T-cell (primary cell): ENCODE data around the gene FAM162B. TPM values are rescaled to one million over a fixed set of nuclear protein-coding genes. Genes with fewer than 3 reads are reported as not detected.
A peak's percentile ranks its signal among the peaks of the same experiment; 100 is the strongest.

ENCODE experiments used
- ATAC-seq, 4 experiments: fragments of 200-7000 bp in 3 of 4; fragments of 150-1000 bp in 1 of 4; cut with Tn5 transposase; replicated peaks in 1 of 4; 1 replicate in 3 of 4; 2 replicates in 1 of 4; pipeline ENCODE4 v1.10.0; 2021; ENCODE audit warnings: moderate library complexity in 3 of 4, mild to moderate bottlenecking in 2 of 4, moderate number of reproducible peaks in 1 of 4
- CTCF ChIA-PET, 2 donors: fragments of 300-600 bp; sonication (Branson Sonifier 250); formaldehyde crosslinking; loops; one replicate each; lab custom pipeline; 2022; ENCODE audit warnings: antibody characterized with exemption in 2 of 2; lab: Charles Lee
- POLR2A ChIA-PET, 2 donors: fragments of 300-600 bp; sonication (Branson Sonifier 250); formaldehyde crosslinking; loops; one replicate each; lab custom pipeline; 2022; ENCODE audit warnings: antibody characterized with exemption in 2 of 2; lab: Charles Lee
- DNase-seq, 35 experiments: peaks; one replicate each; pipeline versions ENCODE4 v3.0.0 to v3.0.0-alpha.2; 2013 to 2023
- H3K27ac ChIP-seq: one replicate; pipeline ENCODE4 v1.5.1; 2013; ENCODE audit warnings: low read length
- H3K27me3 ChIP-seq, 2 experiments: replicated peaks in 1 of 2; 1 replicate in 1 of 2; 2 replicates in 1 of 2; pipeline versions ENCODE4 v1.6.1 to v1.7.0; 2013; ENCODE audit warnings: low read length in 1 of 2, mixed read lengths in 1 of 2; ENCODE audit not compliant: control insufficient read depth in 2 of 2, insufficient read depth in 2 of 2; ENCODE audit errors: extremely low read depth in 1 of 2
- H3K36me3 ChIP-seq, 2 donors: 1 replicate in 1 of 2; 2 replicates in 1 of 2; pipeline versions ENCODE4 v1.6.1 to v1.7.0; 2013; ENCODE audit warnings: low read length in 1 of 2; ENCODE audit not compliant: control insufficient read depth in 2 of 2, insufficient read depth in 1 of 2; ENCODE audit errors: extremely low read depth in 1 of 2
- H3K4me1 ChIP-seq, 2 experiments: 1 replicate in 1 of 2; 2 replicates in 1 of 2; pipeline versions ENCODE4 v1.6.1 to v1.7.0; 2013; ENCODE audit warnings: low read length in 2 of 2, mixed read lengths in 1 of 2; ENCODE audit not compliant: insufficient read depth in 2 of 2, control insufficient read depth in 1 of 2; ENCODE audit errors: extremely low read depth in 1 of 2
- H3K4me3 ChIP-seq, 2 donors: 1 replicate in 1 of 2; 2 replicates in 1 of 2; pipeline versions ENCODE4 v1.5.1 to v1.7.0; 2013; ENCODE audit warnings: mild to moderate bottlenecking in 2 of 2, low read length in 1 of 2, moderate library complexity in 1 of 2; ENCODE audit not compliant: control insufficient read depth in 1 of 2; ENCODE audit errors: extremely low read depth in 1 of 2
- H3K9me3 ChIP-seq: 2 replicates; pipeline ENCODE4 v1.7.0; 2013
- H3K27ac Mint-ChIP-seq, 2 donors: one replicate each; pipeline ENCODE4 v1.8.0; 2020 to 2021; ENCODE audit warnings: mild to moderate bottlenecking in 2 of 2, mixed read lengths in 2 of 2
- H3K27me3 Mint-ChIP-seq, 2 donors: one replicate each; pipeline ENCODE4 v1.8.0; 2021 to 2022; ENCODE audit warnings: mixed read lengths in 2 of 2
- H3K36me3 Mint-ChIP-seq: one replicate; pipeline ENCODE4 v1.8.0; 2021; ENCODE audit warnings: mixed read lengths
- H3K4me1 Mint-ChIP-seq, 3 donors: one replicate each; pipeline ENCODE4 v1.8.0; 2020 to 2022; ENCODE audit warnings: mixed read lengths in 3 of 3, mild to moderate bottlenecking in 1 of 3
- H3K4me3 Mint-ChIP-seq, 3 donors: one replicate each; pipeline ENCODE4 v1.8.0; 2020 to 2022; ENCODE audit warnings: mild to moderate bottlenecking in 3 of 3, mixed read lengths in 3 of 3, moderate library complexity in 3 of 3
- H3K9me3 Mint-ChIP-seq, 3 donors: one replicate each; pipeline ENCODE4 v1.8.0; 2020 to 2022; ENCODE audit warnings: mixed read lengths in 3 of 3
- WGBS: methylation state at CpG from one replicate; pipeline ENCODE4 v1.1.5; 2013; ENCODE audit warnings: missing lambda C conversion rate; ENCODE audit not compliant: insufficient coverage; 5-methylcytosine and 5-hydroxymethylcytosine counted together
- total RNA-seq, 35 experiments: library from RNA in 6 of 35; stranded (reverse) in 6 of 35; fragments of 120-200 nt in 1 of 35; gene quantifications; one replicate each; pipeline versions ENCODE4 v1.2.1 to v1.2.4 and lab custom pipeline; 2013 to 2026

FAM162B gene
- total RNA-seq, 5 donors from 2014 or later (not counting 1 experiment from before 2014, with no cell fraction given), result not detected

DNA sequence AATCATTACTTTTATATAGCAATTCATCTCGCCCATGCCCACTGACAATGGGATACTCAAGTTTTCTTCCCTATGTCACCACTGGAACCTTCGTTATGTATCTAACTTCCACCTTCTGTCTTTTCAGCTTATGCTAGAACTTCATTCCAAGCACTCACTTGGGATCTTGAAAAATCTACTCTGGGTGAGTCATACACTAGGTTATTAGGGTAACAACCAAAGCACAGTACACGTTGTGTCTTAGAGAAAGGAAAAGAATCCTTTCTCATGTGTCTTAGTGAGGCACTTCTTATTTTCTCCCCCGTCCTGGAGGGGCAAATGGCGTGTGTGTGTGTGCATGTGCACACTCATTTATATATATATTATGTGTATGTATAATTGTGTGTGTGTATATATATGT lies 18.3 kb upstream of the FAM162B start:
- Mint-ChIP-seq H3K4me1 (no peaks in the 10 kb centered on the region), H3K27ac (no peak overlapping the region), H3K4me3 (no peak overlapping the region), H3K27me3 (peaks cover 20 to 27% of the 10 kb centered on the region in 2 donors), H3K36me3 (no peaks in the 10 kb centered on the region), H3K9me3 (no peaks in the 10 kb centered on the region)
- peaks cover 0 to 4% of the 10 kb centered on the region in 2 experiments for H3K27me3 ChIP-seq
- ATAC-seq (no peak), DNase-seq (no peak)
- H3K27ac ChIP-seq, result no peak overlapping the region
- 53% methylated on average over 2 of the region's 5 CpGs for WGBS
- CTCF ChIA-PET, result no interaction called here
- no peaks in the 10 kb centered on the region for H3K9me3 ChIP-seq
- no peak overlapping the region for H3K4me3 ChIP-seq
- no peaks in the 10 kb centered on the region for H3K4me1 ChIP-seq
- POLR2A ChIA-PET, result no interaction called here
- no peaks in the 10 kb centered on the region for H3K36me3 ChIP-seq

DNA sequence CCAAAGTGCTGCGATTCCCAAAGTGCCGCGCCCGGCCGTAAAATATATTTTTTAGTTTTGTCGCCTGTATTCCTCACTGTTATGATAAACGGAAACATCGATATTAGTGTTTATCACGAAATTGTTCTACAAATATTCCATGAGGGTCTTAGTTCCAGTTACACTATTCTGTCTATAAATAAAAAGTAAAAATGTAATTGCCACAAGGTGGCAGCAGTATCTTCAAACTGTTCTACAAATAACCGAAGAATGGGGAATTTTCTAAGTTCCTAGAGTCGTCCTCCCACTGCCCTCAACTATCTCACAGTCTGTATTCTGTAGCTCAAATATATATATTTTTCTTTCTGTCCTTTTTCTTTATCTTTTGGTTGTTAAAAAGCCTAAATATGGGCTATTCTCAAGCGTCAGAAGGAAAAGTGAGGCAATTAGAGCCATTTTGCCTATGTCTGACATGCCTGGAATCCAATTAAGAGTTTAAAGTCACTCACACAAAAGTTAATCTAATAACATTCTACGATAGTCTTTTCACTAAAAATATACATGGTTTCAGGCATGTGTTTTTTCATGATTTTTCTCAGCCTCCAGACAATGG lies 14.2 kb upstream of the FAM162B start:
- Mint-ChIP-seq H3K4me1 (no peaks in the 10 kb centered on the region), H3K4me3 (no peak overlapping the region), H3K36me3 (no peaks in the 10 kb centered on the region), H3K27me3 (peaks cover 17 to 19% of the 10 kb centered on the region in 2 donors), H3K9me3 (no peaks in the 10 kb centered on the region), H3K27ac (no peak overlapping the region)
- H3K27ac ChIP-seq, result no peak overlapping the region
- no peaks in the 10 kb centered on the region for H3K9me3 ChIP-seq
- no peaks in the 10 kb centered on the region for H3K36me3 ChIP-seq
- ATAC-seq, result no peak
- H3K4me3 ChIP-seq, result no peak overlapping the region
- DNase-seq, result peak in 1 of 35 experiments; percentile 11
- CTCF ChIA-PET, result interaction anchor here in 1 of 2 donors (0.6 kb wide), 1 partner anchor 11 kb away, joined by 4 read pairs; no protein-coding TSS in a partner anchor
- peaks cover 0 to 6% of the 10 kb centered on the region in 2 experiments for H3K27me3 ChIP-seq
- no peaks in the 10 kb centered on the region for H3K4me1 ChIP-seq
- 58% methylated on average over 5 of the region's 13 CpGs for WGBS
- POLR2A ChIA-PET, result no interaction called here

DNA sequence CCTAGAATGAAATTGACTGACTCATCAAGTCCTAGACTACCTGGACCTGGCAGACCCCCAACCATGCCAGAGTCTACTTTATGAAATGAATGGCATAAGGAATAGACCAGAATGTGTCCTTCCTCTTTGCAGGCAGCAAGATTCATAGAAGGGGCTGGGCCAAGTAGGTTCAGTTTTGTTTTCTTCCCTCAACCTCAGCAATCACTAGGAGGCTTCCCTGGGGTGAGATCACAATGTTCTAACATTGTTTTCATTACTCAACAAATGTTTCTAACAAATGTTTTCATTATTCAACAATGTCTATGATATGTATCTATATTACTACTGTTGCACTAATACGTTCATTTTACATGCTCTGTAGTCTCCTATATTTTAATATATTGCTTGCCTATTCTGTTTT lies 8.4 kb upstream of the FAM162B start:
- no peak overlapping the region for H3K27ac ChIP-seq
- no peaks in the 10 kb centered on the region for H3K4me1 ChIP-seq
- H3K36me3 ChIP-seq, result no peaks in the 10 kb centered on the region
- ATAC-seq (no peak), DNase-seq (no peak)
- Mint-ChIP-seq H3K27ac (no peak overlapping the region), H3K9me3 (no peaks in the 10 kb centered on the region), H3K36me3 (no peaks in the 10 kb centered on the region), H3K27me3 (peaks cover 9 to 13% of the 10 kb centered on the region in 2 donors), H3K4me1 (no peaks in the 10 kb centered on the region), H3K4me3 (no peak overlapping the region)
- WGBS, result no CpG with 5 or more reads among the region's 1 CpG
- ChIA-PET CTCF (no interaction called here), POLR2A (no interaction called here)
- no peaks in the 10 kb centered on the region for H3K9me3 ChIP-seq
- H3K27me3 ChIP-seq, result peaks cover 0 to 4% of the 10 kb centered on the region in 2 experiments
- H3K4me3 ChIP-seq, result no peak overlapping the region

- H3K27me3 Mint-ChIP-seq, result peaks cover 16% of the 10 kb centered on the region in 2 donors
- H3K4me1 ChIP-seq, result no peaks in the 10 kb centered on the region
- H3K27ac ChIP-seq, result no peak overlapping the region
- no peak overlapping the region for H3K4me3 Mint-ChIP-seq
- ATAC-seq (no peak), DNase-seq (no peak)
- H3K9me3 ChIP-seq, result no peaks in the 10 kb centered on the region
- no peaks in the 10 kb centered on the region for H3K9me3 Mint-ChIP-seq
- no CpG with 5 or more reads among the region's 1 CpG for WGBS
- CTCF ChIA-PET, result no interaction called here
- no peaks in the 10 kb centered on the region for H3K36me3 Mint-ChIP-seq
- no peak overlapping the region for H3K4me3 ChIP-seq
- H3K4me1 Mint-ChIP-seq, result no peaks in the 10 kb centered on the region
- no peak overlapping the region for H3K27ac Mint-ChIP-seq
- no peaks in the 10 kb centered on the region for H3K36me3 ChIP-seq
- peaks cover 0 to 3% of the 10 kb centered on the region in 2 experiments for H3K27me3 ChIP-seq
- POLR2A ChIA-PET, result no interaction called here
Measured at GRCh38 chr6:116772450-116772849, 6.9 kb upstream of the FAM162B start.

DNA sequence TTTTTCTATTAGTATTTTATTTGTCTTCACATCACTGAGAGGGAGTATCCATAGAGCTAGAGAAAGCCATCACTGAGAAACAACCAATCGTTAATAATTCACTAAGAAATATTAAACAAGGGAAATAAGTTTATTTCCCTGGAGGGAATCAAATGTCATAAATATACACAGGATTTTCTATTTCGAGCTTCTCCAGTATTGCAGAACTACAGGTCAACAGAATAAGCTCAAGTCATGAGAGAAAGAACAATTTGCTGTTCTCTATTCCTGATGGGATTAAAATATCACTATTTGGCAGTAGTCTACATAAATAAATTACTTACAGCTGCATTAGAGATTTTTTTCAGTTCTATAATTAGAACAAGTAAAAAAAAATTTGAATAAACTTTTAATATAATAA lies 2.2 kb upstream of the FAM162B start:
- H3K9me3 ChIP-seq, result no peaks in the 10 kb centered on the region
- no peak for DNase-seq
- peaks cover 3 to 23% of the 10 kb centered on the region in 2 experiments for H3K27me3 ChIP-seq
- ATAC-seq, result no peak
- H3K36me3 Mint-ChIP-seq, result no peaks in the 10 kb centered on the region
- no peaks in the 10 kb centered on the region for H3K36me3 ChIP-seq
- peaks cover 42 to 46% of the 10 kb centered on the region in 2 donors for H3K27me3 Mint-ChIP-seq
- no CpG with 5 or more reads among the region's 2 CpGs for WGBS
- H3K4me1 ChIP-seq, result peaks cover 0 to 8% of the 10 kb centered on the region in 2 experiments
- ChIA-PET CTCF (no interaction called here), POLR2A (no interaction called here)
- peaks cover 11 to 15% (median 14%) of the 10 kb centered on the region in 3 donors for H3K4me1 Mint-ChIP-seq
- no peak overlapping the region for H3K4me3 ChIP-seq
- H3K27ac Mint-ChIP-seq, result no peak overlapping the region
- H3K27ac ChIP-seq, result no peak overlapping the region
- no peak overlapping the region for H3K4me3 Mint-ChIP-seq
- H3K9me3 Mint-ChIP-seq, result no peaks in the 10 kb centered on the region

- no peaks in the 10 kb centered on the region for H3K36me3 ChIP-seq
- DNase-seq (no peak), ATAC-seq (no peak)
- H3K9me3 Mint-ChIP-seq, result no peaks in the 10 kb centered on the region
- peaks cover 37 to 48% of the 10 kb centered on the region in 2 donors for H3K27me3 Mint-ChIP-seq
- H3K4me1 ChIP-seq, result peaks cover 0 to 8% of the 10 kb centered on the region in 2 experiments
- peaks cover 3 to 23% of the 10 kb centered on the region in 2 experiments for H3K27me3 ChIP-seq
- no peak overlapping the region for H3K27ac Mint-ChIP-seq
- H3K9me3 ChIP-seq, result no peaks in the 10 kb centered on the region
- H3K4me3 ChIP-seq, result no peak overlapping the region
- no peaks in the 10 kb centered on the region for H3K36me3 Mint-ChIP-seq
- H3K4me3 Mint-ChIP-seq, result peak overlapping the region in 1 of 3 donors; percentile 73
- WGBS, result 60% methylated on average over 1 of the region's 5 CpGs
- no peak overlapping the region for H3K27ac ChIP-seq
- H3K4me1 Mint-ChIP-seq, result peaks cover 11 to 15% (median 14%) of the 10 kb centered on the region in 3 donors
- ChIA-PET POLR2A (no interaction called here), CTCF (interaction anchor here in 1 of 2 donors (0.5 kb wide), 1 partner anchor 66 kb away, joined by 3 read pairs; no protein-coding TSS in a partner anchor)
Measured at GRCh38 chr6:116766506-116767176, 1.1 kb upstream of the FAM162B start.
